Endothelial cell of umbilical vein (primary cell): ENCODE measurements around the gene COL8A1. TPM values are rescaled to one million over a fixed set of nuclear protein-coding genes. Genes with fewer than 3 reads are reported as not detected.
A peak's percentile ranks its signal among the peaks of the same experiment; 100 is the strongest.

Experiments
- BruUV-seq: library from RNA; stranded (reverse); fragments of 400-500 nt; replicated peaks from 2 replicates; lab custom pipeline; 2021; lab: Mats Ljungman, UMichigan
- CTCF ChIA-PET: fragments of 300-600, 350-600 bp; sonication (Branson Sonifier 250); formaldehyde crosslinking; loops from one replicate; lab custom pipeline; 2021; ENCODE audit warnings: antibody characterized with exemption, inconsistent platforms; lab: Charles Lee
- POLR2A ChIA-PET: fragments of 300-600, 350-600 bp; sonication (Branson Sonifier 250); formaldehyde crosslinking; loops from one replicate; lab custom pipeline; 2021; ENCODE audit warnings: antibody characterized with exemption, inconsistent platforms; lab: Charles Lee
- DNase-seq: peaks from one replicate; pipeline ENCODE4 v3.0.0-alpha.2; 2011; ENCODE audit warnings: low read depth, low spot score
- FAIRE-seq: peaks from 2 replicates; lab custom pipeline; 2011; peaks lifted over from hg19 to GRCh38; lab: Jason Lieb, UNC
- H2AFZ ChIP-seq: 2 replicates; pipeline ENCODE4 v1.6.0; 2012; ENCODE audit warnings: low read depth, low read length, control low read depth, inconsistent platforms
- H3K27ac ChIP-seq: 2 replicates; pipeline ENCODE4 v1.5.1; 2011; ENCODE audit warnings: low read depth, mild to moderate bottlenecking, control low read depth, low read length, moderate library complexity; ENCODE audit not compliant: insufficient read depth
- H3K27me3 ChIP-seq, 2 experiments: 2 replicates each; pipeline versions ENCODE4 v1.6.0 to v1.6.1; 2011; ENCODE audit warnings: low read length in 2 of 2, mixed read lengths in 1 of 2; ENCODE audit not compliant: control insufficient read depth in 2 of 2, insufficient read depth in 2 of 2
- H3K36me3 ChIP-seq, 2 experiments: 2 replicates in 1 of 2; 3 replicates in 1 of 2; pipeline ENCODE4 v1.5.1; 2011; ENCODE audit warnings: low read length in 2 of 2, mild to moderate bottlenecking in 1 of 2, moderate library complexity in 1 of 2; ENCODE audit not compliant: control insufficient read depth in 2 of 2, insufficient read depth in 2 of 2; ENCODE audit errors: extremely low read depth in 1 of 2
- H3K4me1 ChIP-seq: 3 replicates; pipeline ENCODE4 v1.5.1; 2011; ENCODE audit warnings: mild to moderate bottlenecking, low read length; ENCODE audit not compliant: control insufficient read depth, insufficient read depth; ENCODE audit errors: extremely low read depth
- H3K4me2 ChIP-seq: 2 replicates; pipeline ENCODE4 v1.6.1; 2011; ENCODE audit warnings: low read length, control low read depth, mixed read lengths; ENCODE audit not compliant: insufficient read depth
- H3K4me3 ChIP-seq, 3 experiments: fragments of 200-600 bp in 1 of 3; sonication (generic), shearing (Covaris generic) in 1 of 3; replicated peaks in 1 of 3; 2 replicates each; pipeline ENCODE4 v1.5.1; 2011 to 2016; ENCODE audit warnings: control low read depth in 3 of 3, low read length in 3 of 3, mild to moderate bottlenecking in 2 of 3, inconsistent platforms in 1 of 3, low read depth in 1 of 3, moderate library complexity in 1 of 3; ENCODE audit not compliant: insufficient read depth in 1 of 3
- H3K79me2 ChIP-seq: 2 replicates; pipeline ENCODE4 v1.6.0; 2012; ENCODE audit warnings: low read length, inconsistent platforms; ENCODE audit not compliant: control insufficient read depth, insufficient read depth
- H3K9ac ChIP-seq: replicated peaks from 2 replicates; pipeline ENCODE3; 2011; ENCODE audit warnings: low read length, control low read depth; ENCODE audit not compliant: insufficient read depth; ENCODE audit errors: extremely low read depth
- H3K9me1 ChIP-seq: replicated peaks from 3 replicates; pipeline ENCODE4 v1.6.0; 2011; ENCODE audit warnings: mild to moderate bottlenecking, low read length; ENCODE audit not compliant: control insufficient read depth, insufficient read depth; ENCODE audit errors: extremely low read depth
- H3K9me3 ChIP-seq: replicated peaks from 2 replicates; pipeline ENCODE4 v1.5.1; 2012; ENCODE audit warnings: low read length, inconsistent platforms; ENCODE audit not compliant: control insufficient read depth, insufficient read depth
- H4K20me1 ChIP-seq: replicated peaks from 2 replicates; pipeline ENCODE3; 2011; ENCODE audit warnings: mild to moderate bottlenecking, low read length; ENCODE audit not compliant: control insufficient read depth, insufficient read depth; ENCODE audit errors: extremely low read depth
- EZH2 ChIP-seq: IDR thresholded peaks from 2 replicates; pipeline ENCODE4 v1.6.1; 2012; ENCODE audit warnings: borderline replicate concordance, low read depth, mild to moderate bottlenecking, moderate library complexity, low read length, inconsistent platforms; ENCODE audit not compliant: severe bottlenecking
- FOS ChIP-seq: IDR thresholded peaks from 2 replicates; pipeline ENCODE4 v1.6.1; 2011; ENCODE audit warnings: mild to moderate bottlenecking, low read length, moderate library complexity, borderline replicate concordance; ENCODE audit not compliant: insufficient read depth
- GATA2 ChIP-seq: IDR thresholded peaks from 2 replicates; pipeline ENCODE4 v1.7.0; 2011; ENCODE audit warnings: low read depth, mild to moderate bottlenecking, moderate library complexity, mixed read lengths, low read length; ENCODE audit not compliant: insufficient read length, insufficient read depth
- JUN ChIP-seq: IDR thresholded peaks from 2 replicates; pipeline ENCODE4 v1.6.1; 2011; ENCODE audit warnings: borderline replicate concordance, low read depth; ENCODE audit not compliant: insufficient read length, insufficient read depth
- MYC ChIP-seq: IDR thresholded peaks from one replicate; pipeline ENCODE4 v1.6.1; 2011; ENCODE audit warnings: mild to moderate bottlenecking, low read depth, low read length
- POLR2A ChIP-seq: IDR thresholded peaks from 2 replicates; pipeline ENCODE4 v1.6.1; 2012; ENCODE audit warnings: low read depth, mild to moderate bottlenecking, control low read depth, low read length
- POLR2AphosphoS5 ChIP-seq: IDR thresholded peaks from 2 replicates; pipeline ENCODE4 v1.6.1; 2012; ENCODE audit warnings: low read depth, mild to moderate bottlenecking, control low read depth, low read length, moderate library complexity; ENCODE audit not compliant: insufficient read depth
- dilution Hi-C: fragments of 300-500 bp; cut with MboI; formaldehyde crosslinking; loops from one replicate; pipeline ENCODE4 v1.15.0; 2019; ENCODE audit warnings: low sequenced_read_pairs; ENCODE audit not compliant: extremely low pct_ligation_motif_present
- intact Hi-C: fragments of 100-400 bp; cut with micrococcal nuclease; formaldehyde crosslinking; loops from one replicate; pipeline ENCODE4 v1.10.0; 2022
- polyA plus RNA-seq, 4 experiments: library from polyadenylated mRNA; depleted of rRNA in 3 of 4; stranded (reverse) in 3 of 4; unstranded in 1 of 4; fragments of >200 nt; gene quantifications; 2 replicates each; pipeline versions ENCODE4 v1.2.1 to v1.2.3, GENCODE V29; 2011 to 2012; ENCODE audit warnings: missing spikeins in 1 of 4
- total RNA-seq: library from RNA; stranded (reverse); gene quantifications from 2 replicates; pipeline ENCODE4 v1.2.3, GENCODE V29; 2021
- TF ChIP-seq, protein P1 (sequence below), 2 donors: IDR thresholded peaks; 1 replicate in 1 of 2; 2 replicates in 1 of 2; pipeline ENCODE4 v1.5.1; 2011; ENCODE audit warnings: low read length in 2 of 2, mild to moderate bottlenecking in 2 of 2, moderate library complexity in 2 of 2, control low read depth in 1 of 2, inconsistent platforms in 1 of 2, low read depth in 1 of 2; ENCODE audit not compliant: insufficient read depth in 1 of 2; ENCODE audit errors: extremely low read depth in 1 of 2
- TF ChIP-seq, protein P2 (sequence below): IDR thresholded peaks from 2 replicates; pipeline ENCODE4 v1.6.1; 2011; ENCODE audit not compliant: insufficient read depth, insufficient read length

Gene COL8A1
- total and polyA plus RNA-seq, 2 donors (not counting 3 experiments of a cell fraction or from before 2014, with no cell fraction given): 358 to 634 TPM

DNA sequence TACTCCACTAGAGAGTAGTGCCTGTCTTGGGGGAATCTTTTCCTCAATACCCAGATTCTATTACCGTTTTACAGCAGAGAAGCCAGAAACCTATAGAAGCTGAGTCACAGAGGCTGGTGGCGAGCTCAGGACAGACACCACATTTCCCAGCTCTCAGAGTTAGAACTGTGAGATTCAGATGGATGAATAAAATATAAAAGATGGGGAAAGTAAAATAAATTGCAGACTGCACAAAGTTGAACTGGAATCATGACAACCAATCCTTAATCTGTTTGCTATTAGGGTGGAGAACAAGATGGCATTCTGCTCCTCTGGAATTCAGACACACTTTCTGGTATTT lies 138.8 kb downstream of the COL8A1 start:
- Histone ChIP-seq H3K9ac (no peak overlapping the region), H4K20me1 (no peaks in the 10 kb centered on the region), H3K27ac (no peak overlapping the region), H3K9me3 (no peaks in the 10 kb centered on the region), H2AFZ (no peak overlapping the region), H3K9me1 (no peaks in the 10 kb centered on the region), H3K36me3 (peaks cover 5 to 15% of the 10 kb centered on the region in 2 experiments), H3K4me1 (peaks cover 7% of the 10 kb centered on the region), H3K4me2 (no peak overlapping the region), H3K79me2 (no peaks in the 10 kb centered on the region), H3K27me3 (no peaks in the 10 kb centered on the region), H3K4me3 (no peak overlapping the region)
- no peak for TF ChIP-seq JUN
- TF ChIP-seq EZH2: no peak
- no peak for TF ChIP-seq FOS
- TF ChIP-seq, protein P1, sequence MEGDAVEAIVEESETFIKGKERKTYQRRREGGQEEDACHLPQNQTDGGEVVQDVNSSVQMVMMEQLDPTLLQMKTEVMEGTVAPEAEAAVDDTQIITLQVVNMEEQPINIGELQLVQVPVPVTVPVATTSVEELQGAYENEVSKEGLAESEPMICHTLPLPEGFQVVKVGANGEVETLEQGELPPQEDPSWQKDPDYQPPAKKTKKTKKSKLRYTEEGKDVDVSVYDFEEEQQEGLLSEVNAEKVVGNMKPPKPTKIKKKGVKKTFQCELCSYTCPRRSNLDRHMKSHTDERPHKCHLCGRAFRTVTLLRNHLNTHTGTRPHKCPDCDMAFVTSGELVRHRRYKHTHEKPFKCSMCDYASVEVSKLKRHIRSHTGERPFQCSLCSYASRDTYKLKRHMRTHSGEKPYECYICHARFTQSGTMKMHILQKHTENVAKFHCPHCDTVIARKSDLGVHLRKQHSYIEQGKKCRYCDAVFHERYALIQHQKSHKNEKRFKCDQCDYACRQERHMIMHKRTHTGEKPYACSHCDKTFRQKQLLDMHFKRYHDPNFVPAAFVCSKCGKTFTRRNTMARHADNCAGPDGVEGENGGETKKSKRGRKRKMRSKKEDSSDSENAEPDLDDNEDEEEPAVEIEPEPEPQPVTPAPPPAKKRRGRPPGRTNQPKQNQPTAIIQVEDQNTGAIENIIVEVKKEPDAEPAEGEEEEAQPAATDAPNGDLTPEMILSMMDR (IDR thresholded peaks at IDR 0.05; ENCODE audit: extremely low read depth in 1 of 2, insufficient read depth in 1 of 2, low read depth in 1 of 2, low read length in 2 of 2): no peak
- TF ChIP-seq GATA2: no peak
- TF ChIP-seq POLR2AphosphoS5: no peak
- TF ChIP-seq MYC: no peak
- TF ChIP-seq, protein P2, sequence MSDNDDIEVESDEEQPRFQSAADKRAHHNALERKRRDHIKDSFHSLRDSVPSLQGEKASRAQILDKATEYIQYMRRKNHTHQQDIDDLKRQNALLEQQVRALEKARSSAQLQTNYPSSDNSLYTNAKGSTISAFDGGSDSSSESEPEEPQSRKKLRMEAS: no peak
- no peak for TF ChIP-seq POLR2A
- POLR2A ChIA-PET: no interaction called here
- no TSS peak for BruUV-seq
- CTCF ChIA-PET: interaction anchor here (1.7 to 2.9 kb wide), 2 partner anchors 9 to 12 kb away, joined by 5 to 9 read pairs; no protein-coding TSS in a partner anchor
- peak; percentile 50 for FAIRE-seq
- no peak for DNase-seq
- dilution Hi-C loops: no loop called here
- intact Hi-C loops: no loop called here
